ENCODE results near the gene CLDN12.
A peak's percentile ranks its signal among the peaks of the same experiment; 100 is the strongest.
"Not testable (repeated sequence)": the region's sequence is repeated elsewhere in the genome, so short reads cannot be mapped to it uniquely, and the experiment has no call there.

The CLDN12 gene

GRCh38 chr7:90430614-90431460 lies 27.6 kb downstream of the CLDN12 start:
- H3K4me3 ChIP-seq (ENCODE audit: low read length), result no peak overlapping the region
- DNase-seq (ENCODE audit: low read depth, low spot score), result no peak

GRCh38 chr7:90432752-90433151 lies 29.5 kb downstream of the CLDN12 start:
- no peak overlapping the region for H3K4me3 ChIP-seq (ENCODE audit: low read length)
- no peak for DNase-seq (ENCODE audit: low read depth, low spot score)

DNA sequence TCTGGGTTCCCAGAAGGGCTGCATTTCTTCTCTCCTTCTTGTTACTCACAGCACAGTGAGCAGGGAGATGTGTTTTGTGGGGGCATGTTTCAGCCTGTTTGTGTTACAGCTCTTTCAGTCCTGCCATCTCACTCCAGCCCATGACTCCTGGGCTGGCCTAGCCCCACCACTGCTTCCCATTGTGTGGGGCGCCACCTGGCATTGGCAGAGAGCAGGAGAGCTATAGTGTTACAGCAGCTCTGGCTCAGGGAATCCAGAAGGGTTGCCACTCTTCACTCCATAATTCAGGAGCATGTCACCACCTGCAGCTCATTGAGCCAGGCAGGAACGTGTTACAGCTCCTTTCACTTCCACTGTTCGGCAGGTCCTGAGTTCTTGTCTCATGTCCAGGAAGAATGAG lies 30.0 kb downstream of the CLDN12 start:
- no peak for DNase-seq (ENCODE audit: low read depth, low spot score)
- no peak overlapping the region for H3K4me3 ChIP-seq (ENCODE audit: low read length)

- DNase-seq (ENCODE audit: low read depth, low spot score), result no peak
Observed at GRCh38 chr7:90445633-90446032, 42.4 kb downstream of the CLDN12 start.

DNA sequence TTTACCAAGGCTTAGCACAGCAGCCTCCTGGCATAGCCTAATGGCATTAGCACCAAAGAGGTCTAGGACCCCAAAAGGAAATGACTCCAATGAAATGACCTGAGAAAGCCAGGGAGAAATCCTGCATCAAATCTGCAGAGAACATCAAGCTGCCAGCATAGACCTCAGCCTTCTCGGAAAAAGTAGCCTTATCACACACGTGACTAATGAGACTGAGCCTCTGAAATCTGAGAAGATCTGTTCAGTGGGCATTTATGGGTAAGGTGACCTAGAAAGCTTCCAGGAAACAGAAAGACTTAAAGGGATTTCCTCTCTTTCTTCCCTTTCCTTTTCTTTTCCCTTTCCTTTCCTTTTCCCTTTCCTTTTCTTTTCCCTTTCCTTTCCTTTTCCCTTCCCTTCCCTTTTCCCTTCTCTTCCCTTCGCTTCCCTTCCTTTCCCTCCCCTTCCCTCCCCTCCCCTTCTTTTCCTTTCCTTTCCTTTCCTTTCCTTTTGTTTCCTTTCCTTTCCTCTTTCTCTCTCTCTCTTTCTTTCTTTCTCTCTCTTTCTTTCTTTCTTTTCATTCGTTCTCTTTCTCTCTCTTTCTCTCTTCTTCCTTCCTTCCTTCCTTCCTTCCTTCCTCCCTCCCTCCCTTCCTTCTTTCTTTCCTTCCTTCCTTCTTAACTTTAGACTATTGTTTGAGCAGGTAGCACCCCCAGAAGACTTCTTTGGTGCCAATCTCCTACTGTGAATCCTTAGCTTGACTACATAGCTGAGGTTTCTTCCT lies 43.1 kb downstream of the CLDN12 start:
- H3K4me3 ChIP-seq (ENCODE audit: low read length), result no peak overlapping the region
- DNase-seq (ENCODE audit: low read depth, low spot score), result no peak

More at GRCh38 chr7:90445633-90446032, 42.4 kb downstream of the CLDN12 start:
- H3K4me3 ChIP-seq (ENCODE audit: low read length), result no peak overlapping the region

- DNase-seq (ENCODE audit: low read depth, low spot score), result no peak
- no peak overlapping the region for H3K4me3 ChIP-seq (ENCODE audit: low read length)
Observed at GRCh38 chr7:90453259-90453891, 50.1 kb downstream of the CLDN12 start.

DNA sequence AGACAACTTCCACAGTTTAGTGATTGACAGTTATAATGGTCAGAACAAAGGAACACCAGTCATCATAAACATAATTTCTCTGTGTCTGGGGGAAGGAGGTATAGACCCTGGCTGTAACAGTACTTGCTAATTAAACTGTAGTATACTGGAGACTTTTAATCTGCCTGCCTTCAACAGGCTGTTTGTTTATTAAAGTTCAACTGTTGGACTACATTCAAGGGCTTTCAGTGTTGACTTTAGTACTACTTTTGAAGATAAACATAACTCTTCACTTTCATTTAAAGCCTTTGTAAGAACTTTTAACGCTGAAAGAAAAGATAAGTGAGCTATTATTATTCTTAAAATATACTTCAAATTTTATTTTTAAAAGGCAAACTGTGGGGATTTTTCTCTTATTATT lies 50.7 kb downstream of the CLDN12 start:
- DNase-seq (ENCODE audit: low read depth, low spot score), result no peak
- no peak overlapping the region for H3K4me3 ChIP-seq (ENCODE audit: low read length)

GRCh38 chr7:90455163-90456030 lies 52.1 kb downstream of the CLDN12 start:
- no peak overlapping the region for H3K4me3 ChIP-seq (ENCODE audit: low read length)

DNA sequence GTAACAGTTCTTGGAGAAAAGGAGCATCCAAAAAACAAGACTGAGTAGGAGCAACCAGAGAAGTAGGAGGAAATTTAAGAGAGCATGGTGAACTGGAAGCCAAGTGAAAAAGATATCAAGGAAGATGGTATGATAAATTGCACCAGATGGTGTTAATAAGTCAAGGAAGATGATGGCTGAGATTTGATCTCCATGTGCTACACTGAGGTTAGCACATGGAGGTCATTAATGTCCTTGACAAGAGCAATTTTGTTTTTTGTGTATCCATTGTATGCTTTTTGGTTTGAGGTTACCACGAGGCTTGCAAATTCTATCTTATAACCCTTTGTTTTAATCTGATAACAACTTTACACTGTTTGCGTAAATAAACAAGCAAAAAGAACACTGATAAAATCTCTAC lies 54.8 kb downstream of the CLDN12 start:
- H3K4me3 ChIP-seq (ENCODE audit: low read length), result no peak overlapping the region
- DNase-seq (ENCODE audit: low read depth, low spot score), result no peak

More at GRCh38 chr7:90455163-90456030, 52.1 kb downstream of the CLDN12 start:
- DNase-seq (ENCODE audit: low read depth, low spot score), result peak; percentile 23

GRCh38 chr7:90459888-90460287 lies 56.6 kb downstream of the CLDN12 start:
- H3K4me3 ChIP-seq (ENCODE audit: low read length), result no peak overlapping the region
- DNase-seq (ENCODE audit: low read depth, low spot score), result no peak

DNA sequence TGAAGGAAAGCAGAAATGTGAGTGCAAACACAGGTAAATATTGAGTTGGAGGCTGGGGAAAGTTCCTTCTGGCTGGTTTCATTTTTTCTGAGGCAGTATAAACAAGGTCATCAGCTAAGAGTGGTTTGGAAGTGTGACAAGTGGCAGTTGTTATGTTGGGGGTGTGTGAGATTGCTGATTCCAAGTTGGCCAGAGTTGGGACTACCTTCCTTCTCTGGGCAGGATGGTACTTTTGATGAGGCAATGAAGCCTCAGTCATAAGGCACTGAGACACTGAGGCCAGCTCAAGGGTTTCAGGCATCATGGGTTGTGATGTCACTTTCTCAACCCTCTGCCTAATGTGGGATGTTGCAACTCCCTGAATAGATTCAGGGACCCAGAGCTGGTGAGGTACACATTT lies 58.0 kb downstream of the CLDN12 start:
- DNase-seq (ENCODE audit: low read depth, low spot score), result no peak
- no peak overlapping the region for H3K4me3 ChIP-seq (ENCODE audit: low read length)

DNA sequence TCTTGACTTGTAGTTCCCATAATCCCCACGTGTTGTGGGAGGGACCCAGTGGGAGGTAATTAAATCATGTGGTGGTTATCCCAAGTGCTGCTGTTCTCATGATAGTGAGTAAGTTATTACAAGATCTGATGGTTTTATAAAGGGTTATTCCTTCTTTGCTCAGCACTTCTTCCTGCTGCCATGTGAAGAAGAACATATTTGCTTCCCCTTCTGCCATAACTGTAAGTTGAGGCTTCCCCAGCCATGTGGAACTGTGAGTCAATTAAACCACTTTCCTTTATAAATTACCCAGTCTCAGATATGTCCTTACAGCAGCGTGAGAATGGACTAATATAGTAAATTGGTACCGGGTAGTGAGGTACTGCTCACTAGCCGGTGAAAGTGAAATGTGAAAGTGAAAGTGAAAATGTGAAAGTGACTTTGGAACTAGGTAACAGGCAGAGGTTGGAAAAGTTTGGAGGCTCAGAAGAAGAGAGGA lies 59.9 kb downstream of the CLDN12 start:
- not testable (repeated sequence) for H3K4me3 ChIP-seq (ENCODE audit: low read length)

More for the DNA sequence above, 59.9 kb downstream of the CLDN12 start:
- DNase-seq (ENCODE audit: low read depth, low spot score), result not testable (repeated sequence)
